HG02571 (cell line): Measurements from ENCODE around the gene KAT6B.
"Not testable (repeated sequence)": the region's sequence is repeated elsewhere in the genome, so short reads cannot be mapped to it uniquely, and the experiment has no call there.

Experiments used
- ATAC-seq: cut with Tn5 transposase; IDR thresholded peaks from one replicate; pipeline ENCODE4 v1.9.1; 2021; ENCODE audit warnings: mild to moderate bottlenecking, moderate library complexity; ENCODE audit not compliant: unreplicated experiment

KAT6B gene

DNA sequence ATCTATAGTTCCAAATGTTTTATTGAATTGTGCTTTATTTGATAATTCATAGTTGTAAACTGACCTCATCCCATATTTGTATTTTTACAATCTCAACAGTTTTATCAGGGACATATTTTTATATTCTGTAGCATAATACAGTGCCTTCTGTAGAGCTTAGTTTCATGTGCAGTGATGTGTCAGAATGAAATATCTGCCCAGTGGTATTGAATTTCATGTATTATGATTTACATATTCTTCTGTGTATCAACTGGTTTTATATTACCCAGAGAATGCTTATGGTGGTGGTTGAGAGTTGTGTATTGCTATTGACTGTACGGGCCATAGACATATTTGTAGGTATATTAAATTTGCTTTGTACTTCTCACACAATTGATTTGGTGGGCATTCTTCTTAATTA, 89.9 kb downstream of the KAT6B start:
- no peak for ATAC-seq

- no peak for ATAC-seq
Observed at GRCh38 chr10:74917481-74918077, 91.2 kb downstream of the KAT6B start.

DNA sequence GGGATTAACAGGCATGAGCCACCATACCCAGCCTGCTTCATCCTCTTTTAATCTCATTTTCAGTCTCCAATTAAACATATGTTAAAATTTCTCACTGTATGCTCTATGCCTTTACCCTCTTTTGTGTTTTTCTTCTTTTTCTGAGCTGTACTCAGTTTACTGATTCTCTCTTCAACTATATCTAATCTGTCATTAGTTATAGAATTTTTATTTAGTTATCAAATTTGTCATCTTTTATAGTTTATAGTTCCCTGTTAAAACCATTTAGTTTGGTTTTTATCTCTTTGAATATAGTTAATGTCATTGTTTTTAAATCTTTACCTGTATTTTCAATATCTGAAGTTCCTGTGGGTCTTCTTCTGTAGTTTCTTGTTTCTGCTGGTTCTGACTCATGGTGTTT, 93.3 kb downstream of the KAT6B start:
- no peak for ATAC-seq

DNA sequence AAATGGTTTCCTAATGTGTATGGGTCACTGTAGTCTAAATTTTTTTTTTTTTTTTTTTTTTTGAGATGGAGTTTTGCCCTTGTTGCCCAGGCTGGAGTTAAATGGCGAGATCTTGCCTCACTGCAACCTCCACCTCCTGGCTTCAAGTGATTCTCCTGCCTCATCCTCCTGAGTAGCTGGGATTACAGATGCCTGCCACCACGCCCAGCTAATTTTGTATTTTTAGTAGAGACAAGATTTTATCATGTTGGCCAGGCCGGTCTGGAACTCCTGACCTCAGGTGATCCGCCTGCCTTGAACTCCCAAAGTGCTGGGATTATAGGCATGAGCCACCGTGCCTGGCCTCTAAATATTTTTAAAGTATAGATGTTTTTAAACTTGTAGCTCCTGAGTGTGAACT, 94.7 kb downstream of the KAT6B start:
- not testable (repeated sequence) for ATAC-seq

GRCh38 chr10:74921744-74922143, 95.3 kb downstream of the KAT6B start:
- ATAC-seq, result no peak

DNA sequence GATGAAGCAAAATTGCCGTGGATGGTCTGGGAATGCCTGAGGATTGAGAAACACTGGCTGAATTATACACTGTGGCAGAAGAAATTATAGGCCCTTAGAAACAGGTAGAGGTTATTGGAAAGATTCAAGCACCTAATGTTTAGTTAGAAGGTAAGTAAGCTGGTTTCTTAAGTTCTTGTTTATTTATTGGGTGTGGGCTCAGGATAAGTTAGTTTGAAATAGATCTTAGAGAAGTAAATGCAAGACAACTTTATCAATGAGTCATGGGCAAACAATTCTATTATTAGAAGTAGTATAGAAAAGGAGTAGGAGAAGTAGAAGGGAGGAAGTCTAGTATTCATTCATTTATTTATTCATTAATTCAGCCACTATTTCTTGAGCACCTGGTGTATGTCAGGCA, 96.5 kb downstream of the KAT6B start:
- ATAC-seq, result no peak

GRCh38 chr10:74923556-74923955, 97.2 kb downstream of the KAT6B start:
- ATAC-seq, result no peak

DNA sequence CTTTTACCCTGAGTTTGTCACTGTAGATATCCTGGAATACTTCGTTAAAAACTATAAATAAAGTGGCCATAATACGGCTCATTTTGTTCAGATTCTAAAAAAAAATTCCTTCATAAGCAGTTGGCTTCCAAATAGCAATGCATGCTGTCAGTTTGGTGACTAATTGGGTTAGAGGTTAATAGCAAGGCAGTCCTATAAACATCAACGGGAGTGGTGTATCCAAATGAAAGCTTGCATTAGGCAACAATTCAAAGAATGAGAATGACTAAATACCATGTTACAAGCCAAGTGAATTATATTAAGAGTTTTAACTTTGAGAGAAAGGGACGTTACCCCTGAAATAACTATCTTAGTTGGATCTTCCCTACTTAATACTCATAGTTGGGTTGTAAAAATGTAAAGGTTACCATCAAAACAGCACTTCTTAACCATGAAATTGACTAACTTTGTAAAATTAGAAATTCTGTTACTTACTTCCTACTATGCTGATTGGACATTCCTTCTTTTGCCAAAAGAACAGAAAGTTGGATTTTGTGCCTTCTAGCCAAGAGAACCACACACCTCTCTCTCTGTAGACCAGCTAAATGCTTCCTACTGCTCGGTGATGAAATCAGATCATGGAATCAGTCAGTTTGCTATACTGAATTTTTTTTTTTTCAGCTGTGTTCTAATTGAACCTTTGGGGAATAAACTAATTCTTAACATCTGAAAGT, 98.0 kb downstream of the KAT6B start:
- no peak for ATAC-seq

- ATAC-seq, result no peak
Observed at GRCh38 chr10:74925291-74925690, 98.9 kb downstream of the KAT6B start.

- no peak for ATAC-seq
Observed at GRCh38 chr10:74925708-74926107, 99.3 kb downstream of the KAT6B start.

GRCh38 chr10:74926791-74927585, 100.6 kb downstream of the KAT6B start:
- no peak for ATAC-seq

DNA sequence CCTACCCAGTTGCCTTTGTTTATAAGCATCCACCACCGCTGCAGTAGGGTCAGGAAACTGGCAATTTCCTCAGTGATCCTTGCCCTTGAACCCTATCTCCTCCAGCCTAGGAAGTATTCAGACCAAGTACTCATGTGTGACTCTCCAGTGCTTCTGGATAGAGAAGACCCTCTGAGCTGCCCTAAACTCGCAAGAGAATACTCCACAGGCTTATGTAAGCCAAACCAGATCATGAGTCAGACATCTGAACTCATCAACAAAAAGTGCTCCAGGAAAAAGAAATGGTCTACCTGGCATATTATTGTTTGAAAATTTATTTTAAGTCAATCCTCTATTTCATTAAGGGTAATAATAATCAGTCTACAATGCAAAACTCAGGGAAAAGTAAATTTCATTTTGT, 101.3 kb downstream of the KAT6B start:
- no peak for ATAC-seq

DNA sequence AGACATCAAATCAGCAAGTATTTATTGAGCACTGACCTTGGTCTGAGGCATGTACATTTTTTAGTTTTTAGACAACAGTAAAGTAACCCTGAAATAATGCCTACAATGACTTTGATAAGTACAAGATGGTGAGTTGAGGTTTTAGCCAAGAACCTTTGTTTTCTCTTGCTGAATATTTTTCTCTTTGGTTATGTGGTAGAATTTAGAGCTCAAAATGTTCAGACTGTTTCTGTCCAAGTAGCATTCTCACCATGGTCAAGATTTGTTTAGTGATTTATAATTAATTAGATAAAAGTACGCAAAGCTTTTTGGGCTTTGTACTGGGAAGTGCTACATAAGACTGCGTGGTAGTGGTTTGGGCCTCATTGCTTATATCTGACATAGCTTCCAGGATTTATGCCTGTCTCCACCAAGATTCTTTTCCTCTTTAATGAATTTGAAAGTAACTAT, 102.4 kb downstream of the KAT6B start:
- no peak for ATAC-seq

DNA sequence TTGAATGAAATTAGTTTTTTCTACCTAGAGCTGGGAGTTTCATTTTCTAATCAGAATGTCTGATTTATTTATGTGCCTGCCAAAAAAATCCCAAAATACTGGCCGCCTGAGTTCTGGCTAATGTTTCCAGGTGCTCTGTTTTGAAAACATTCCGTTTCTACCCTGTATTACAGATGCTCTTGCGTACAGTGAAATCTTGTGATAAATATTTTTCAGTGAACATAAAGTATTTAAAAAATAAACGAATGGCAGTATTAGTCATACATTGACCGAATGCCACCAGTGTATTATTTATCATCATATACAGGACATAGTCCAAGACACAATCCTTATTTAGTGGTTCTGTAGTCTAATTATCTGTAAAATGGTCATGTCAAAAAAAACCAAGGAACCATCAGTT, 102.8 kb downstream of the KAT6B start:
- no peak for ATAC-seq

DNA sequence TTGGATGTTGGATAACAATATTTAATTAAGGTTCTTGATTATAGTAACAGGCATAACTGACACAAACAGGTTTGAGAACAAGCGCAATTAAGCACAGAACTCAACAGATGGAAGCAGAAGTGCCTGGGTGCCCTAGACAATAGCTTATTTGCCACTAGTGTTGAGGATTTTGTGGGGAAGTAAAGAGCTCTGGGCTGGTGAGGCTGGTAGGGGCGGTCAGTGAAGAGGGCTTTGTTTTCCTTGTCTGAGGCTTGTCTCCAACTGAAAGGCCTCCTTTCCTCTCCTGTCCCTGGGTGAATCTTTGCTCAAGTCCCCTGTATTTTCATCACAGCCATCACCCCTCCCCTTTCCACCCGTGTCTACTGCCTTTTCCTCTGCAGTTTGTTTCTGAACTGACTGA, 104.6 kb downstream of the KAT6B start:
- no peak for ATAC-seq

- no peak for ATAC-seq
Observed at GRCh38 chr10:74932648-74933047, 106.2 kb downstream of the KAT6B start.

DNA sequence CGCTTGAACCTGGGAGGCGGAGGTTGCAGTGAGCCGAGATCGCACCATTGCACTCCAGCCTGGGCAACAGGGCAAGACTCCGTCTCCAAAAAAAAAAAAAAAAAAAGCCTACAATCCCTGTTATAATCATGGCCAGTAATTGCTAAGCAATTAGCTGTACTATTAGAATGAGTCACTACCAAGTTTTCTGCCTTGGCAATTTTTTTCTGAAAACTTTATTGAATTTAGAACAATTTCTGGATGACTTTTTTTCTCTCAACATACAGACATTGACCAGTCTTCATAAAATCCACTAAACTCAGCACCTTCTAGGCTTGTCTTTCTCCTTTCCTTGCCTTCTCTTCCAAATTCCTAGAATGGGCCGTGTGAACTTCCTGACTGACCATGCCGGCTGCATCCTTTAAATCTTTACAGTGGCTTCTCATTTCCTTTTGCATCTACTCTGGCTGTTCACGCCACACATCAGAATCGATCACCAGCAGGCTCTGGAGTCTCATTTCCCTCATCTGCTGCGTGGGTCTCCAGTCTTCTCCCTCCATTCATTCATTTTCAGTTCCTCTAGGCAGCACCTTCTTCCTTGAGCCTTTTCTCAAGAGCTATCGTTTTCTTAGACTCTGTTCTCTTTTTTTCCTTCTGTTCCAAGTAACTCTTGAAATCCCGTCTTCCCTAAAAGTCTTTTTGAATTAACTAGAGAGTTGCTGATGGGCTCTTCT, 107.9 kb downstream of the KAT6B start:
- ATAC-seq, result no peak

GRCh38 chr10:74936577-74937265, 110.3 kb downstream of the KAT6B start:
- no peak for ATAC-seq

DNA sequence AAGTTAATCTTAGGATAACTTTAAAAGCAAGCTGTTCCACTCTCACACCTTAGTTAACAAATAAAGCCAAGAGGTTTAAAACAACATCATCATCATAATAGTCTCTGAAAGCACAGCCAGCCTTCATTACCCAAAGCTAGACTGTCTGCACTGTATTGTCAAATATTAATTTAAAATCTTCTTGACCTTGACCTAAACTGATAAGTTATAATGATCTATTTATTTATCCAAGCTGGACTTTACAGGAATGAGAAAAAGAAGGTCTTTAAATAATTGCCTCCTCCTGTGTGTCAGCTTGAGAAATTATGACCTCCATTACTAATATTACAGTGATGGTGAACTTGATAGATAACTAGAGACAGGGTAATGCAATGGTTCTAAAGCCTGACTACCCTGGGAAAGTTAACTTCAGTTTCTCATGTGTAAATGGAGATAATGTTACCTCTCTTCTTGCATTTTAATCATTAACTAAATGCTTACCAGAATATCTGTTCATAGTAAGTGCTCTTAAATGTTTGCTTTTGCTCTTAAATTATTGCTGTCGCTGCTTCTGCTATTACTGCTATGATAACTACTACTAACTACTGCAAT, 111.0 kb downstream of the KAT6B start:
- ATAC-seq, result no peak

- no peak for ATAC-seq
Observed at GRCh38 chr10:74944205-74944604, 117.8 kb downstream of the KAT6B start.
